Neural progenitor cell (in vitro differentiated cells): ENCODE data around the gene STK10. TPM values are rescaled to one million over a fixed set of nuclear protein-coding genes. Genes with fewer than 3 reads are reported as not detected.
A peak's percentile ranks its signal among the peaks of the same experiment; 100 is the strongest.

Experiments
- DNase-seq: peaks from one replicate; pipeline ENCODE4 v3.0.0-alpha.2; 2016; ENCODE audit warnings: low spot score
- H2AFZ ChIP-seq: fragments of 200-600 bp; sonication (generic); replicated peaks from 2 replicates; pipeline ENCODE4 v1.6.1; 2016; ENCODE audit warnings: antibody characterized with exemption
- H3F3A ChIP-seq: fragments of 200-600 bp; sonication (generic); 2 replicates; pipeline ENCODE4 v1.6.1; 2016; ENCODE audit warnings: antibody characterized with exemption, low read depth
- H3K27ac ChIP-seq: fragments of 200-600 bp; sonication (generic); 2 replicates; pipeline ENCODE4 v1.5.1; 2016; ENCODE audit warnings: mild to moderate bottlenecking
- H3K27me3 ChIP-seq: fragments of 200-600 bp; sonication (generic); 2 replicates; pipeline ENCODE4 v1.6.1; 2016; ENCODE audit warnings: mild to moderate bottlenecking, moderate library complexity
- H3K36me3 ChIP-seq: fragments of 200-600 bp; sonication (generic); 2 replicates; pipeline ENCODE4 v1.5.1; 2016
- H3K4me1 ChIP-seq: fragments of 200-600 bp; sonication (generic); 2 replicates; pipeline ENCODE4 v1.6.1; 2016; ENCODE audit warnings: mixed run types
- H3K4me2 ChIP-seq: fragments of 200-600 bp; sonication (generic); 2 replicates; pipeline ENCODE4 v1.6.1; 2016
- H3K4me3 ChIP-seq: fragments of 200-600 bp; sonication (generic); 2 replicates; pipeline ENCODE4 v1.5.1; 2016
- H3K79me2 ChIP-seq: fragments of 200-600 bp; sonication (generic); 2 replicates; pipeline ENCODE4 v1.6.1; 2016; ENCODE audit warnings: low read depth
- H3K9ac ChIP-seq: fragments of 200-600 bp; sonication (generic); 2 replicates; pipeline ENCODE4 v1.6.1; 2016
- H3K9me3 ChIP-seq: fragments of 200-600 bp; sonication (generic); 2 replicates; pipeline ENCODE4 v1.5.1; 2016; ENCODE audit warnings: low read depth
- H4K20me1 ChIP-seq: fragments of 200-600 bp; sonication (generic); 2 replicates; pipeline ENCODE4 v1.6.1; 2016; ENCODE audit warnings: low read depth
- H3K27ac Mint-ChIP-seq: 3 replicates; pipeline ENCODE4 v1.8.0; 2021; ENCODE audit warnings: mixed read lengths
- H3K27me3 Mint-ChIP-seq: 2 replicates; pipeline ENCODE4 v1.8.0; 2022; ENCODE audit warnings: low read depth, mild to moderate bottlenecking, inconsistent platforms, moderate library complexity, mixed read lengths; ENCODE audit not compliant: insufficient read depth
- H3K36me3 Mint-ChIP-seq: 3 replicates; pipeline ENCODE4 v1.8.0; 2021; ENCODE audit warnings: mixed read lengths
- H3K4me1 Mint-ChIP-seq: 3 replicates; pipeline ENCODE4 v1.8.0; 2021; ENCODE audit warnings: mixed read lengths
- H3K4me3 Mint-ChIP-seq: 3 replicates; pipeline ENCODE4 v1.8.0; 2021; ENCODE audit warnings: mild to moderate bottlenecking, moderate library complexity, mixed read lengths
- H3K9me3 Mint-ChIP-seq: 3 replicates; pipeline ENCODE4 v1.8.0; 2020; ENCODE audit warnings: mixed read lengths
- EZH2 ChIP-seq: fragments of 200-600 bp; sonication (generic); IDR thresholded peaks from 2 replicates; pipeline ENCODE4 v1.6.1; 2017; ENCODE audit warnings: antibody characterized with exemption, mild to moderate bottlenecking, moderate library complexity
- EZH2phosphoT487 ChIP-seq: fragments of 200-600 bp; sonication (generic); IDR thresholded peaks from 2 replicates; pipeline ENCODE4 v1.6.1; 2017; ENCODE audit warnings: antibody characterized with exemption
- total RNA-seq: library from RNA; depleted of rRNA; stranded (reverse); fragments of >200 nt; gene quantifications from 2 replicates; pipeline ENCODE4 v1.2.3, GENCODE V29; 2015; ENCODE audit warnings: low replicate concordance
- TF ChIP-seq, protein P1 (sequence below): fragments of 200-600 bp; sonication (generic); IDR thresholded peaks from 2 replicates; pipeline ENCODE4 v1.5.1; 2017; ENCODE audit warnings: antibody characterized with exemption, mild to moderate bottlenecking

Gene STK10
- total RNA-seq, 1 donor from 2014 or later = 4.4 TPM

DNA sequence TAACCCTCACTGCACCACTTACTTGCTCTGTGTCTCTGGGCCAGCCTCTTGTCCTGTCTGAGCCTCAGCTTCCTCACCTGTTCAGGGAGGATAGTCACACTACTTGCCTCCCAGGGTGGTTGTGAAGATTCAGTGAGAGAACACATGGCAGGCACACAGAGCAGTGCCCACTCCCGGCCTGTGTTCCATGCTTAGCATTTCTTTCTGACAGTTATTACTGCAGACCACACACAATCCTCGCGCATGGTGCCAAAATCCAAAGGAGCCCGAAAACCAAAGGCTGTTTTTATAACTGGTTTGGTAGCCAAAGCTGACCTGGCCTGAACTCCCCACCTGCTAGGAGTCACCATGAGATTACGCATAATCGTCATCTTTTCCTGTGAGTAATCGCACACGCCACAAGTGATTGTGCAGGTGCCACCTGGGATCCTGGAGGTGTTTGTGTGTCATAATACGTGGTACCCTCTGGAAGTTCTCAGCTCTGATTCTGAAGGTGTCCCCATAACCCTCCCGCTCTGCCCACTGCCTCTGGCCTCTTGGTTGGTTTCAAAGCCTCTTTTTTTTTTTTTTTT is 97.0 kb downstream of the STK10 start:
- Mint-ChIP-seq H3K4me1 (peaks cover 3% of the 10 kb centered on the region), H3K9me3 (no peaks in the 10 kb centered on the region), H3K27me3 (no peaks in the 10 kb centered on the region), H3K27ac (peak overlapping the region; percentile 72), H3K4me3 (no peak overlapping the region), H3K36me3 (no peaks in the 10 kb centered on the region)
- H2AFZ ChIP-seq = no peak overlapping the region
- H3F3A ChIP-seq = peaks cover 3% of the 10 kb centered on the region
- no peaks in the 10 kb centered on the region for H3K36me3 ChIP-seq
- no peaks in the 10 kb centered on the region for H3K79me2 ChIP-seq
- no peaks in the 10 kb centered on the region for H3K9me3 ChIP-seq
- H3K9ac ChIP-seq = no peak overlapping the region
- H3K27ac ChIP-seq = no peak overlapping the region
- no peaks in the 10 kb centered on the region for H3K4me1 ChIP-seq
- H3K27me3 ChIP-seq = no peaks in the 10 kb centered on the region
- no peak for DNase-seq
- no peak overlapping the region for H3K4me3 ChIP-seq
- H4K20me1 ChIP-seq = no peaks in the 10 kb centered on the region
- H3K4me2 ChIP-seq = no peak overlapping the region
- TF ChIP-seq, protein P1, sequence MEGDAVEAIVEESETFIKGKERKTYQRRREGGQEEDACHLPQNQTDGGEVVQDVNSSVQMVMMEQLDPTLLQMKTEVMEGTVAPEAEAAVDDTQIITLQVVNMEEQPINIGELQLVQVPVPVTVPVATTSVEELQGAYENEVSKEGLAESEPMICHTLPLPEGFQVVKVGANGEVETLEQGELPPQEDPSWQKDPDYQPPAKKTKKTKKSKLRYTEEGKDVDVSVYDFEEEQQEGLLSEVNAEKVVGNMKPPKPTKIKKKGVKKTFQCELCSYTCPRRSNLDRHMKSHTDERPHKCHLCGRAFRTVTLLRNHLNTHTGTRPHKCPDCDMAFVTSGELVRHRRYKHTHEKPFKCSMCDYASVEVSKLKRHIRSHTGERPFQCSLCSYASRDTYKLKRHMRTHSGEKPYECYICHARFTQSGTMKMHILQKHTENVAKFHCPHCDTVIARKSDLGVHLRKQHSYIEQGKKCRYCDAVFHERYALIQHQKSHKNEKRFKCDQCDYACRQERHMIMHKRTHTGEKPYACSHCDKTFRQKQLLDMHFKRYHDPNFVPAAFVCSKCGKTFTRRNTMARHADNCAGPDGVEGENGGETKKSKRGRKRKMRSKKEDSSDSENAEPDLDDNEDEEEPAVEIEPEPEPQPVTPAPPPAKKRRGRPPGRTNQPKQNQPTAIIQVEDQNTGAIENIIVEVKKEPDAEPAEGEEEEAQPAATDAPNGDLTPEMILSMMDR = no peak
- TF ChIP-seq EZH2phosphoT487 = no peak
- TF ChIP-seq EZH2 = no peak

DNA sequence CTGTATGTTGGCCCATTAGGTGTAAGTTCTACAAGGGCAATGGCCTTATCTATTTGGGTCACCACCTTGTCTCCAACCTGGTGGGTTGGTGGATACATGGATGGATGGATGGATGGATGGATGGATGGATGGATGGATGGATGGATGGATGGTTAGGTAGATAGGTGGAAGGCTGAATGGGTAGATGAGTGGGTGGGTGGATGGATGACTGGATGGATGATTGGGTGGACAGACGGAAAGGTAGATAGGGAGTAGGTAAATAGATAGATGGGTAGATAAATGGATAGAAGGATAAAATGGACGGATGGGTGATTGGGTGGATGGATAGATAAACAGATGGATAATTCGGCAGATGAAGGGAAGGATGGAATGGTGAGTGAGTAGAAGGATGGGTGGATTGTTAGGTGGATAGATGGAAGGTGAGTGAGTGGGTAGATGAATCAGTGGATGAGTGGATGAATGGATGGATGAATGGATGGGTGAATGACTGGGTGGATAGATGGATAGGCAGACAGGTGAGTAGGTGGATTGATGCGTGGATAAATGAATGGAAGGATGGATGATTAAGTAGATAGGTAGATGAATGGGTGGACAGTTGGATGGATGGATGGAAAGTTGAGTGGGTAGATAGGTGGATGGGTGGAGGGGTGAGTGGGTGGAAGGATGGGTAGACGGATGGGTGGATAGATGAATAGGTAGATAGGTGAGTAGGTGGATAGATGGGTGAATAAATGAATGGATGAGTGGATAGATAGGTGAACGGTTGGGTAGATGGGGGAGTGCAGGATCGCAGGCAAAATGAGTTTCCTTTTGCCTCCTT is 98.5 kb downstream of the STK10 start:
- DNase-seq = no peak
- Mint-ChIP-seq H3K27ac (no peak overlapping the region), H3K4me3 (no peak overlapping the region), H3K9me3 (no peaks in the 10 kb centered on the region), H3K27me3 (no peaks in the 10 kb centered on the region), H3K36me3 (no peaks in the 10 kb centered on the region), H3K4me1 (peaks cover 5% of the 10 kb centered on the region)
- peaks cover 7% of the 10 kb centered on the region for H3F3A ChIP-seq
- H3K4me2 ChIP-seq = no peak overlapping the region
- H3K9me3 ChIP-seq = no peaks in the 10 kb centered on the region
- no peak overlapping the region for H3K4me3 ChIP-seq
- no peaks in the 10 kb centered on the region for H3K27me3 ChIP-seq
- no peaks in the 10 kb centered on the region for H4K20me1 ChIP-seq
- no peak overlapping the region for H2AFZ ChIP-seq
- no peaks in the 10 kb centered on the region for H3K4me1 ChIP-seq
- no peaks in the 10 kb centered on the region for H3K79me2 ChIP-seq
- no peak overlapping the region for H3K27ac ChIP-seq
- H3K9ac ChIP-seq = no peak overlapping the region
- TF ChIP-seq EZH2phosphoT487 = no peak
- no peaks in the 10 kb centered on the region for H3K36me3 ChIP-seq

DNA sequence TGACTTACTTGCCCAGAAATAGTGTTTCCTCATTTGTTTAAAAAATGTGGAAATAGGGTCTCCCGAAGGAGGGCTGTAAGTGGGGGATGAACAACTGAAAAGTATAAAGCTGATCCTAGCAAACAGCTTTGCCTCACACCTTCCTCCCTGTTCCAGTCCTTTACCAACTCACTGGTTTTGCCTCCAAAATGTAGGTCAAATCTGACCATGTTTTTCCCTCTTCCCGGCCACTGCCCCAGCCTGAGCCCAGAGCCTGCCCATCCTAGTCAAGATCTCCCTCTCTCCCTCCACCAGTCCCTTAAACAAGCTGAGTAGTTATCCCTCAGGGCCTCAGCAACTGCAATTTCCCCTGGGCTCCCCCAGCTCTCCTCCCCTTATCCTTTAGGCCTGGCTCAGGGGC is 99.2 kb downstream of the STK10 start:
- H3K36me3 ChIP-seq = no peaks in the 10 kb centered on the region
- H3K4me2 ChIP-seq = no peak overlapping the region
- H3K9me3 Mint-ChIP-seq = no peaks in the 10 kb centered on the region
- H3K9me3 ChIP-seq = no peaks in the 10 kb centered on the region
- no peaks in the 10 kb centered on the region for H3K79me2 ChIP-seq
- H3K27me3 Mint-ChIP-seq = no peaks in the 10 kb centered on the region
- no peak overlapping the region for H3K27ac ChIP-seq
- H3K4me3 Mint-ChIP-seq = no peak overlapping the region
- H3K27ac Mint-ChIP-seq = no peak overlapping the region
- no peak overlapping the region for H3K4me3 ChIP-seq
- TF ChIP-seq EZH2 (no peak), EZH2phosphoT487 (no peak)
- TF ChIP-seq, protein P1 = no peak
- H3K4me1 ChIP-seq = no peaks in the 10 kb centered on the region
- no peak overlapping the region for H2AFZ ChIP-seq
- peaks cover 5% of the 10 kb centered on the region for H3K4me1 Mint-ChIP-seq
- no peaks in the 10 kb centered on the region for H3K36me3 Mint-ChIP-seq
- no peaks in the 10 kb centered on the region for H3K27me3 ChIP-seq
- peaks cover 7% of the 10 kb centered on the region for H3F3A ChIP-seq
- no peak overlapping the region for H3K9ac ChIP-seq
- H4K20me1 ChIP-seq = no peaks in the 10 kb centered on the region
- no peak for DNase-seq
